ENCODE data around the gene PACRG.
A peak's percentile ranks its signal among the peaks of the same experiment; 100 is the strongest.

The PACRG gene

DNA sequence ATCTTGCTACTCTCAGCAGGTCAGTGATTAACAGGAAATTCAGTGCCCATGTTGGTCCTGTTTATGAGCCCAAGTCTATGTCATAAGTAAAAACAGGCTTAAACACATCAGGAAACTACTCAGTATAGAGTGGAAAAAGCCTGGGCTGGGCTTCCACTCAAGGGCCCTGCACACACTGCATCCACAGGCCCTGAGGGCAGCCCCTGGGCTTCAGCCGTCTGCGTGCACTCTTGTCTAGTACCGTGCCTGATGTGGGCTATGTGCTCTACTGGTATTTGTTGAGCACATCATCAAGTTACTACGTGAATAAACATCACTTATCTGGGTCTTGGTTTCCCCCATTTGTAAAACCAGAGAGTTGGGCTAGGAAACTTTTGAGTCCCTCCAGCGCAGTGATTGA lies 135.2 kb downstream of the PACRG start:
- in situ Hi-C loops (cut with HindIII; ENCODE audit: low pct_unique_long_range_greater_than_20kb, low sequenced_read_pairs): no loop called here
- no peak for TF ChIP-seq JUND (IDR thresholded peaks at IDR 0.05; ENCODE audit: low read depth)
- no peak for DNase-seq (ENCODE audit: low read depth in 1 of 2, low spot score in 1 of 2)

DNA sequence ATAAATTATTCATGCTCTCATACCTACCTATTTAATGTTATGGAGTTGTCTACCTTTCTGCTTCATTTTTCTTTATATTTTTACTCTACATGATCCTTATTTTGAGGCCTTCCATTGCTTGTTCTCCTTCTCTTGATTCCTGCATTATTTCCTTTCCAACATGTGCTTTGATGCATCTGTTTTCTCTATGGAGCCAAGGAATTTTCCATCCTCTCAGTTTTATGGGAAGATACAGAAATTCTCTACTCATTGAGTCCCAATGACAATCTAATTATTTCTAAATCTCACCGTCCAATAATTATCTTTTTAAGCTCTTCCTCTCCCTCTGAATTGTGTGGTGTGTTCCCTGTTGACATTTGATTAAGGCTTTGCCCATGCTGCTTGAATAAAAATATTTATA lies 136.0 kb downstream of the PACRG start:
- TF ChIP-seq JUND (IDR thresholded peaks at IDR 0.05; ENCODE audit: low read depth): no peak
- no peak for DNase-seq (ENCODE audit: low read depth in 1 of 2, low spot score in 1 of 2)
- in situ Hi-C loops (cut with HindIII; ENCODE audit: low pct_unique_long_range_greater_than_20kb, low sequenced_read_pairs): no loop called here

DNA sequence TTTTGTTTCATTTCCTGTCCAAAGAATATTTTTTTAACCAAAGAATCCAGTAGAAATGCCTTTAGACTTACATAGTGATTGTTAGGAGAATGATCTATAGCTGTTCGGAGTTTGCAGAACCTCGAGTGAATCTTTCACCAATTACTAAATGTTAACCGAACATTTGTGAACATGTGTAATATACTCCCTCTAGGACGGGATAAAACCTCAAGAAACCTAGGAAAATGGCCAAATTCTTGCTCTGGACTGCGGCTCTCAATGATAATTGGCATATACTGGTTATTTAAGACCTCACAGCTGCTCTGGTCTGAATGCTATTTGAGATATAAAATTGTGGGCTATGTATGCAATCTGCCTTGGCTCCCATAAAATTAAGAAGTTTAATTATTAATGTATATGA lies 137.1 kb downstream of the PACRG start:
- in situ Hi-C loops (cut with HindIII; ENCODE audit: low pct_unique_long_range_greater_than_20kb, low sequenced_read_pairs): no loop called here
- no peak for DNase-seq (ENCODE audit: low read depth in 1 of 2, low spot score in 1 of 2)
- no peak for TF ChIP-seq JUND (IDR thresholded peaks at IDR 0.05; ENCODE audit: low read depth)

DNA sequence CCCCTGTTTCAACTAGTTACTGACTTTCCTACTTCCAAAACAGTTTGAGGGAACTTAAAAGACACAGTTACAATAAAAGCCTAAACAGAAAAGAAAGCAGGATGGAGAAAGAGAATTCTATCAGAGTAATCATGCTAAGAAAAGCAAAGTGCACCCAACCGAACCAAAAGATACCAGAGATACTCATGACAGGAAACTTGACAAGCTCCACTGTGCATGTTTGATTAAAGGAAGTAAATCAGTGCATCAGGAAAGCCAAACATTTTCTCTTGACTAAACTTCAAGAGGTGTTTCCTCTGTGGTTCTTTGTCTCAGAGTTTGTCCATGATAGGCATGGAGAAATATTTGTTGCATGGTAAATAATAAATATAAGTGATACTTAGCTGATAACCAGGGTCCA lies 138.9 kb downstream of the PACRG start:
- no peak for TF ChIP-seq JUND (IDR thresholded peaks at IDR 0.05; ENCODE audit: low read depth)
- DNase-seq (ENCODE audit: low read depth in 1 of 2, low spot score in 1 of 2): no peak
- in situ Hi-C loops (cut with HindIII; ENCODE audit: low pct_unique_long_range_greater_than_20kb, low sequenced_read_pairs): no loop called here

DNA sequence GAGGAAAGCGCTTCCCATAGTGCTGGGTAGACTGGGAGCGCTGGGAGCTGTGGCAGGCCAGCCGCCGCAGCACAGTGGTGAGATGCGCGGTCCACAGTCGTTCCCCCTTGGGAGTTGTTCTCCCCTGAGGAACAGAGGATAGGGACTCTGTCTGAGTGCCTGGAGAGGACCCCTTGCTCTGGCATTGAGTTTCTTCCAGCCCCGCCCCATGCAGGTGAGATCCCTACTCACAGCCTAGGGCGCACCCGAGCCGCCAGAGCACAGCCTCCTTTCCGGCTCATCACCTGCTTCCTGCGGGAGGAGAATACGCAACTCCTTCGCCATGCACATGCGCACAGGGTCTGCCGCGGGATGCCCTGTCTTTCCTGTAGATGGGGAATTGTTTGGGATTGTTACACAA lies 140.6 kb downstream of the PACRG start:
- no peak for TF ChIP-seq JUND (IDR thresholded peaks at IDR 0.05; ENCODE audit: low read depth)
- in situ Hi-C loops (cut with HindIII; ENCODE audit: low pct_unique_long_range_greater_than_20kb, low sequenced_read_pairs): no loop called here

DNA sequence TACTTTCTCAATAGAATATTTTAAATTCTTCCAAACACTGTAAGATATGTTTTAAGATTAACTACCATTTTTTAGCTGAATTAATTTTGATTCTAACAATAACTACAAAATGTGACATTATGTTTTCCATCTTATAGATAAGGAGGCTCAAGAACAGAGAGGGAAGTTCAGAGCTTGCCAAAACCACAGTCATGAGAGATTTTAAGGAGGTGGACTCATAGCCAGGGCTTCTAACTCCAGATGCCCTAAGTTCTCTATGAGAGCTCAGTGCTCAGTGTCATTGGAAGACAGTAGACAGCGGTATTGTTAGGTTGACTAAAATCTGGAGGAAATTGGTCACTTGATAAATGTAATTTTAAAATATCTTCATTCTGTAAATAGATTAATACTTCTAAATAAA lies 144.2 kb downstream of the PACRG start:
- no peak for TF ChIP-seq JUND (IDR thresholded peaks at IDR 0.05; ENCODE audit: low read depth)
- in situ Hi-C loops (cut with HindIII; ENCODE audit: low pct_unique_long_range_greater_than_20kb, low sequenced_read_pairs): no loop called here
- DNase-seq (ENCODE audit: low read depth in 1 of 2, low spot score in 1 of 2): no peak

More for the DNA sequence above, 140.6 kb downstream of the PACRG start:
- DNase-seq (ENCODE audit: low read depth in 1 of 2, low spot score in 1 of 2): peak in 1 of 2 experiments; percentile 23

DNA sequence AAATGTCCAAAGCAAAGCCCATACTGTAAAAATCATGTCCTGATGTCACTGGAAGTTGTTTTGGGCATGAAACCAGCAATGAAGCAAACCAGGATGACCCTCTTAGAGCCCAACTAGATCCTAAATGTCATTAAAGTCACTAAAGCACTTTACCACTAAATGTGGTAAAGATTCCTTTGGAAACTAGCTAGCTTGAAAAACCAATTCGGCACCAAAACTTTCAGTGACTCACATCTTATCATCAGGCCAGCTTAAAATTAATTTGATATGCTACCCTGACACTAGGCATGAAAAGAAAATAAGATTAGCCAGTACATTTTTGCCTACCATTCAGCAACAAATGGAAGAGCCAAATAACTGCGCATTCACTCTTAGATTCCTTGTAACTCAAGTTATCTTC lies 145.8 kb downstream of the PACRG start:
- TF ChIP-seq JUND (IDR thresholded peaks at IDR 0.05; ENCODE audit: low read depth): no peak
- no peak for DNase-seq (ENCODE audit: low read depth in 1 of 2, low spot score in 1 of 2)
- in situ Hi-C loops (cut with HindIII; ENCODE audit: low pct_unique_long_range_greater_than_20kb, low sequenced_read_pairs): no loop called here

DNA sequence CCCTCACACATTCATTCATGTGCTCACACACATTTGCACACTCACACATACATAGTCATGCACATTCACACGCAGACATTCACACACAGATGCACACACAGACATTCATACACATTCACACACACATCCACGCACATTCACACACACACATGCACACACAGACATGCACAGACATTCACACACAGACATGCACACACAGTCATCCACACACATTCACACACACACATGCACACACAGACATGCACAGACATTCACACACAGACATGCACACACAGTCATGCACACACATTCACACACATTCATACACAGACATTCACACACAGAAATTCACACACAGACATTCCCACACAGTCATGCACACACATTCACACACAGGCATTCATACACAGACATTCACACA lies 147.3 kb downstream of the PACRG start:
- DNase-seq (ENCODE audit: low read depth in 1 of 2, low spot score in 1 of 2): no peak
- TF ChIP-seq JUND (IDR thresholded peaks at IDR 0.05; ENCODE audit: low read depth): no peak
- in situ Hi-C loops (cut with HindIII; ENCODE audit: low pct_unique_long_range_greater_than_20kb, low sequenced_read_pairs): no loop called here

DNA sequence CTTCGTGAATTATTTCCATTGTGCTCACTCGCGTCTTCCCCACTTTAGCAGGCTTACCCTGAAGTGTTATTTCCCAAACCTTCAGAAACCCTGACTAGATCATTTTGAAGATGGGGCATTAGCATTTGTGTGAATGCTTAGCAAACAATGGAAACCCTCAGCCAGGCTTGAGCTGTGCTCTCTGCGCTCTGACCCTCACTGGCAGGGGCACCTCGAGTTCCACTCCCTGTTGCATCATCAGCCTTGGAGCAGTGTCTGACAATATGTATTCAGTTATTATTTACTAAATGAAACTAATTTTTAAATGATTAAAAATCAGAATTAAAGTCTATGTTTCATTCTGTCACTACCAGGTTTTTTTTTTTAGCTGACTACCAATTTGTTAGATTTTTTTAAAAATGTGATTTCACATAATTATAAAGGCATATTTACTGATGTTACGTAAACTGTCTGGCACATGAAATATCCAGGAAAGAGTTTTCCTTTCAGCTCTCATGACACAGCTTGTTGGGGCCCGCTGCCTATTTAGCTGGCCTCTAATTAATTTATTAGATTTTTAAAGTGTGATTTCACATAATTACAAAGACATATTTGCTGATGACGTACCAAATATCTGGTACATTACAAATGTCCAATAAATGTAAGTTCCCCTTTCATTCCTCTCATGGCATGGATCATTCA lies 155.2 kb downstream of the PACRG start:
- in situ Hi-C loops (cut with HindIII; ENCODE audit: low pct_unique_long_range_greater_than_20kb, low sequenced_read_pairs): no loop called here
- TF ChIP-seq JUND (IDR thresholded peaks at IDR 0.05; ENCODE audit: low read depth): no peak
- DNase-seq (ENCODE audit: low read depth in 1 of 2, low spot score in 1 of 2): no peak

DNA sequence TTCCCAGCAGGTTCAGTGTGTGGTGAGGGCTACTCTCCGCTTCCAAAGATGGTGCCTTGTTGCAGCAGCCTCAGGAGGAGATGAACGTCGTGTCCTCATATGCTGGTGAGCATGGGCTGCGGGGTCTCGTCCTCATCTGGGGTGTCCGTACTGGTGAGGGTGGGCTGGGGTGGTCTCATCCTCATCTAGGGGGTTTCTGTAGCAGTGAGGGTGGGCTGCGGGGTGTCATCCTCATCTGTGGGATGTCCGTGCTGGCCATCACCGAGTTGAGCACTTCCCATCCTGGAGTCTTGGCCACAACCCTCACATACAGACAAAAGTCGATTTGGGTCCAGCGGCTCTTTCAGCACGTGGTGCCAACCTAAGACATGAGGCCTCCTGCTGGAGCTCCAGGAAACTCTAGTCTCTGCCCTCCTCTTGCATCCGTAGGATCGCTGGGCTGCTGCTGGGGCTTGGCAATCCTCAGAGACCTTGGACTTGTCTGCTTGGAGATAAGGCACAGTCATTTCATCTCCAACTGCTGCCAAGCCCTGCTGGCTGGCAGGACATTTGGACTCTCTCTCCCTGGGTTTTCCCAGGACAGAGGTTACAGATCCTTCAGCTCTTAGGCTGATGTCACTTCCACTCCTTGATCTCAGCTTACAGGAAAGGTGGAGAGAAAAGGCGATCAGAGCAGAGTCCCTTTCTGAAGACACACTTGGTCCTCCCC lies 160.4 kb downstream of the PACRG start:
- no peak for DNase-seq (ENCODE audit: low read depth in 1 of 2, low spot score in 1 of 2)
- TF ChIP-seq JUND (IDR thresholded peaks at IDR 0.05; ENCODE audit: low read depth): no peak
- in situ Hi-C loops (cut with HindIII; ENCODE audit: low pct_unique_long_range_greater_than_20kb, low sequenced_read_pairs): no loop called here

DNA sequence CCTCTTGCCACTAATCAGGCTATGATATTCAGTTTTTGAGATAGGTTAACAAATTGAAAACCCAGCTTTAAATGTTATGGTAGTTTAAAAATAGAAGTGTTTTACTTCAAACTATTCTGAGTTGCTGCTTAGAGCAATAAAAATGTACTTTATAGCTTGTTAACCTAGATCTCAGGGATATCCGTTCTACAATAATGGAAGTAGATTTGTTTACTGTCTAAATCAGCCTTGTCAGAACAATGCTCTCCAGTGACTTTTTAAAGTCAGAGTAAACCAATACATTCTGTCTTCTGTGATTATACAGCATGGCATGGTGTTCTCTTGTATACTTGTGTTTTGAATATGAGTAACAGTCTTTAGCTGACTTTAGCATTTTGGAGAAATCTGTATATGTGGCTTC lies 161.5 kb downstream of the PACRG start:
- no peak for DNase-seq (ENCODE audit: low read depth in 1 of 2, low spot score in 1 of 2)
- no peak for TF ChIP-seq JUND (IDR thresholded peaks at IDR 0.05; ENCODE audit: low read depth)
- in situ Hi-C loops (cut with HindIII; ENCODE audit: low pct_unique_long_range_greater_than_20kb, low sequenced_read_pairs): no loop called here

DNA sequence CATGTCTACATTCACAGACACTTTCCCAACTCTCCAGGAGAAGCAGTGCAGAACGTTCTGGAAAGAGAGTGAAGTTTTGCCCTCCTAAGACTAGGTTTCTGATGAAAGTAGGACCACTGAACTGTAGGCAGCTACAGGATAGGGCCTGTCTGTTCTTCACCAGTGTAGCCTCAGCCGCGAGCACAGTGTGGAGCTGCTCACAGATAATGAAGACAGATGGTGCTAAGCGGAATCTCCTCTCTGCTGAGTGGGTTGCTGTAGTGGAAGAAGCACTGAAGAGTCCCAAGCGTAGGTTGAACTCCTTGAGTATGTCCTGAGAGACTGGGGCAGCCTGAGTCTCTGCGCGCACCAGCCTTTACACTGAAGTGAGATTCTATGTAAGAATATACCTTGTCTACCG lies 170.2 kb downstream of the PACRG start:
- DNase-seq (ENCODE audit: low read depth in 1 of 2, low spot score in 1 of 2): no peak
- in situ Hi-C loops (cut with HindIII; ENCODE audit: low pct_unique_long_range_greater_than_20kb, low sequenced_read_pairs): no loop called here
- TF ChIP-seq JUND (IDR thresholded peaks at IDR 0.05; ENCODE audit: low read depth): no peak

DNA sequence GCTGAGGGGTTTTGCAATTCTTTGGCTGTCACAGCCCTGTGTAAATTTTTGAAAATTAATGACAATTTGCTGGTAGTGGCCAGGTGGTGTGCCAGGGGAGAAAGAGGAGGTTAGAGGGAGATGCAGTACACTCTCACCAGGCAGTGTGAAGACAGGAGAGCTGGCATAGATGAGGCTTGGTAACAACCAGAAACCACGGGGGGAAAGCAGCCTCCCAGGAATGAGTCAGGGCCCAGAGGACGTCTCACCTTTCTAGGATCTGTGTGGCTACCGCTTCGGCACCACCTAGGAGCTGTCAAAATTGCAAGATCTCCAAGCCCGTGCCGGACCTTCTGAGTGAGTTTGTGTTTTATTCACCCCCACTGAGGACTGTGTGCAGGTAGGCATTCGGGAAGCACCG lies 171.4 kb downstream of the PACRG start:
- peak in 1 of 2 experiments; percentile 32 for DNase-seq (ENCODE audit: low read depth in 1 of 2, low spot score in 1 of 2)
- in situ Hi-C loops (cut with HindIII; ENCODE audit: low pct_unique_long_range_greater_than_20kb, low sequenced_read_pairs): no loop called here
- no peak for TF ChIP-seq JUND (IDR thresholded peaks at IDR 0.05; ENCODE audit: low read depth)

DNA sequence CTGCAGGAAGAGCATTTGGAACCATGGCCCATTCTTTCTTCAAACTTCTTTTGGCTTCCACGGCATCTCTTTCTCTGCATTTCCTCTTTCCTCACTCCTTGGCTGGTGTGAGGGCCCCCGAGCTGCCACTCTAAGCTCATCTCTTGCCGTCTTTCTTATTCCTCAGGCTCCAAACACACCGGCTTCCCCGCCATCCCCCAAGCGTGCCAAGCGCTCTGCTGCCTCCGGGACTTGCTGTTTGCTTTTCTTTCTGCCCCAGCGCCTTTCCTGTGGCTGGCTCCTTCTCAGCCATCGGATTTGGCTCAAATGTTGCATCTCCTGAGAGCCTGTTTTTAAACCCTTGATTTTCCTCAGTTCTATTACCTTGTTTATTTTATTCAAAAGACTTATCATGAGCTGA lies 172.7 kb downstream of the PACRG start:
- DNase-seq (ENCODE audit: low read depth in 1 of 2, low spot score in 1 of 2): no peak
- no peak for TF ChIP-seq JUND (IDR thresholded peaks at IDR 0.05; ENCODE audit: low read depth)
- in situ Hi-C loops (cut with HindIII; ENCODE audit: low pct_unique_long_range_greater_than_20kb, low sequenced_read_pairs): no loop called here

All from T47D (cell line).